B cell (primary cell): Measurements from ENCODE around the gene RORC. TPM values are rescaled to one million over a fixed set of nuclear protein-coding genes. Genes with fewer than 3 reads are reported as not detected.

Experiments used
- ATAC-seq: fragments of 200-7000 bp; cut with Tn5 transposase; one replicate; pipeline ENCODE4 v1.10.0; 2021; ENCODE audit warnings: low read depth, mild to moderate bottlenecking, moderate number of reproducible peaks, moderate library complexity
- CTCF ChIA-PET: fragments of 350-600 bp; sonication (Branson Sonifier 250); formaldehyde crosslinking; loops from one replicate; lab custom pipeline; 2021; ENCODE audit warnings: antibody characterized with exemption, inconsistent platforms; lab: Charles Lee
- POLR2A ChIA-PET: fragments of 350-600 bp; sonication (Branson Sonifier 250); formaldehyde crosslinking; loops from one replicate; lab custom pipeline; 2021; ENCODE audit warnings: antibody characterized with exemption; lab: Charles Lee
- DNase-seq: peaks from one replicate; pipeline ENCODE4 v3.0.0; 2013
- H2AFZ ChIP-seq: 2 replicates; pipeline ENCODE4 v1.6.1; 2012; ENCODE audit warnings: mild to moderate bottlenecking, low read depth, low read length; ENCODE audit not compliant: insufficient read depth, poor library complexity, severe bottlenecking
- H3K27ac ChIP-seq, 2 donors: 1 replicate in 1 of 2; 2 replicates in 1 of 2; pipeline ENCODE4 v1.5.1; 2012 to 2013; ENCODE audit warnings: low read length in 2 of 2, mild to moderate bottlenecking in 2 of 2, moderate library complexity in 1 of 2
- H3K27me3 ChIP-seq, 4 experiments: fragments of 200-600 bp in 1 of 4; sonication (generic) in 1 of 4; replicated peaks in 1 of 4; 1 replicate in 2 of 4; 2 replicates in 2 of 4; pipeline versions ENCODE4 v1.6.1 to v1.7.0; 2013 to 2016; ENCODE audit warnings: low read length in 3 of 4, mild to moderate bottlenecking in 2 of 4, mixed read lengths in 1 of 4, moderate library complexity in 1 of 4; ENCODE audit not compliant: insufficient read depth in 4 of 4, control insufficient read depth in 3 of 4; ENCODE audit errors: control extremely low read depth in 1 of 4
- H3K36me3 ChIP-seq, 2 experiments: replicated peaks in 1 of 2; 1 replicate in 1 of 2; 2 replicates in 1 of 2; pipeline versions ENCODE4 v1.6.1 to v1.7.1; 2013; ENCODE audit warnings: low read length in 1 of 2; ENCODE audit not compliant: insufficient read depth in 2 of 2, control insufficient read depth in 1 of 2; ENCODE audit errors: control extremely low read depth in 1 of 2, extremely low read depth in 1 of 2
- H3K4me1 ChIP-seq, 2 donors: fragments of 200-600 bp in 1 of 2; sonication (generic) in 1 of 2; 1 replicate in 1 of 2; 2 replicates in 1 of 2; pipeline versions ENCODE4 v1.5.1 to v1.6.1; 2013 to 2017; ENCODE audit warnings: low read length in 2 of 2; ENCODE audit not compliant: control insufficient read depth in 2 of 2, insufficient read depth in 2 of 2
- H3K4me2 ChIP-seq: replicated peaks from 2 replicates; pipeline ENCODE3; 2012; ENCODE audit warnings: mild to moderate bottlenecking, low read depth, low read length; ENCODE audit not compliant: poor library complexity, severe bottlenecking
- H3K4me3 ChIP-seq, 5 experiments: fragments of 200-600 bp in 1 of 5; sonication (generic) in 1 of 5; 1 replicate in 3 of 5; 2 replicates in 2 of 5; pipeline versions ENCODE4 v1.5.1 to v1.7.0; 2011 to 2016; ENCODE audit warnings: low read length in 4 of 5, mild to moderate bottlenecking in 4 of 5, low read depth in 2 of 5, control low read depth in 1 of 5, moderate library complexity in 1 of 5; ENCODE audit not compliant: insufficient read depth in 1 of 5; ENCODE audit errors: control extremely low read depth in 1 of 5, extremely low read depth in 1 of 5
- H3K79me2 ChIP-seq: fragments of 200-600 bp; sonication (generic); one replicate; pipeline ENCODE4 v1.6.0; 2016; ENCODE audit warnings: low read length; ENCODE audit not compliant: control insufficient read depth, insufficient read depth
- H3K9ac ChIP-seq: fragments of 200-600 bp; sonication (generic); 2 replicates; pipeline ENCODE4 v1.6.1; 2017; ENCODE audit warnings: mild to moderate bottlenecking, low read length, moderate library complexity
- H3K9me3 ChIP-seq, 3 donors: one replicate each; pipeline versions ENCODE4 v1.6.1 to v1.7.1; 2013; ENCODE audit warnings: low read length in 2 of 3; ENCODE audit not compliant: control insufficient read depth in 2 of 3, insufficient read depth in 1 of 3; ENCODE audit errors: control extremely low read depth in 1 of 3
- H4K20me1 ChIP-seq: 2 replicates; pipeline ENCODE4 v1.6.0; 2012; ENCODE audit warnings: mild to moderate bottlenecking, low read length; ENCODE audit not compliant: insufficient read depth, control insufficient read depth, poor library complexity, severe bottlenecking
- H3K27ac Mint-ChIP-seq: one replicate; pipeline ENCODE4 v1.8.0; 2021; ENCODE audit warnings: mixed read lengths
- H3K27me3 Mint-ChIP-seq: one replicate; pipeline ENCODE4 v1.8.0; 2021; ENCODE audit warnings: mixed read lengths
- H3K4me1 Mint-ChIP-seq: one replicate; pipeline ENCODE4 v1.8.0; 2021; ENCODE audit warnings: mixed read lengths
- H3K4me3 Mint-ChIP-seq: one replicate; pipeline ENCODE4 v1.8.0; 2021; ENCODE audit warnings: mixed read lengths
- H3K9me3 Mint-ChIP-seq: one replicate; pipeline ENCODE4 v1.8.0; 2022; ENCODE audit warnings: mixed read lengths; ENCODE audit not compliant: insufficient read depth
- EZH2 ChIP-seq: IDR thresholded peaks from 2 replicates; pipeline ENCODE4 v1.6.1; 2012; ENCODE audit warnings: borderline replicate concordance, low read depth, mild to moderate bottlenecking, moderate library complexity, low read length; ENCODE audit not compliant: insufficient read depth, poor library complexity, severe bottlenecking
- WGBS: methylation state at CpG from one replicate; pipeline ENCODE4 v1.1.5; 2013; ENCODE audit warnings: missing lambda C conversion rate; ENCODE audit not compliant: insufficient coverage; 5-methylcytosine and 5-hydroxymethylcytosine counted together
- intact Hi-C: fragments of 100-400 bp; cut with micrococcal nuclease; formaldehyde crosslinking; loops from one replicate; pipeline ENCODE4 v1.10.0; 2022
- polyA plus RNA-seq: library from polyadenylated mRNA; depleted of rRNA; stranded (reverse); fragments of >200 nt; gene quantifications from 2 replicates; pipeline ENCODE4 v1.2.3, GENCODE V29; 2012
- total RNA-seq, 2 donors: library from RNA; stranded (reverse); fragments of 120-200 nt in 1 of 2; gene quantifications; 1 replicate in 1 of 2; 2 replicates in 1 of 2; pipeline versions ENCODE4 v1.2.3 to v1.2.4, GENCODE V29; 2013 to 2022
- TF ChIP-seq, protein P1 (sequence below): fragments of 200-600 bp; IDR thresholded peaks from one replicate; pipeline ENCODE4 v1.8.0; 2022; ENCODE audit warnings: antibody characterized with exemption, mild to moderate bottlenecking

The RORC gene
- total and polyA plus RNA-seq, 2 donors (not counting 1 experiment from before 2014, with no cell fraction given), result 0.15 TPM; not detected in 1

DNA sequence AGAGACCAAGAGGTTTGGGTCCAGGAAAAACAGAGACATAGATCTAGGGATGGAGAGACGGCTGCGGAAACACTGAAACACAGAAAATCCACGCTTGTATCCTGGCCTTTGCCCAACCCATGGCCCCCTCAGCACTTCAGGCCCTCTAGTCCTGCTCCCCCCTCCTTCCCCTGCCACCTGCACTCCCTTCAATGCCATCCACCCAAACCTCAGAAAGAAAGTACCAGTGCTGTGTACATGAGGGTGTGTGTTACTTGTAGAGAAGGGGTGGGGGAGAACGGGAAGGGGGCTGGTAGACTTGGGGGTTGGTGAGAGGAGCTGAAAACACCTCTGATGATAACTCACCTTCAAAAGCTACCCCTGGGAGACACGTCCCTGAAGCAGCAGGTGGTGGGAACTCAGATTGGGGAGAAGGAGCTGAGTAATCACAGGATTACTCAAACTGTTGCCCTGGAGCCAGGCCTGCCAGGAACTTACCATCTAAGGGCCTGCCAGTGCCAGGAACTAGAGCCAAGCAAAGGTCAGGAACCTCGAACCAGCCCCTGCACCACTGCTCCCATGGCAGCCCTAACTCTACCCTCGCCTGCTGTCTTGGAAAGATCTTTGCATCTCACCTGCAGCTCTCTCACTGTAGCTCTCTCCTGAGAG, 11.5 kb downstream of the RORC start:
- CTCF ChIA-PET, result no interaction called here
- intact Hi-C loops, result no loop called here
- Mint-ChIP-seq H3K4me3 (no peak overlapping the region), H3K9me3 (no peaks in the 10 kb centered on the region), H3K27ac (no peak overlapping the region), H3K27me3 (peaks cover 23% of the 10 kb centered on the region), H3K4me1 (peaks cover 2% of the 10 kb centered on the region)
- Histone ChIP-seq H3K27me3 (peaks cover 0 to 15% (median 0%) of the 10 kb centered on the region in 4 experiments), H3K4me2 (no peak overlapping the region), H3K27ac (no peak overlapping the region), H3K4me1 (peaks cover 0 to 5% of the 10 kb centered on the region in 2 donors), H3K36me3 (no peaks in the 10 kb centered on the region), H3K79me2 (no peaks in the 10 kb centered on the region), H3K4me3 (no peak overlapping the region), H3K9ac (no peak overlapping the region), H4K20me1 (no peaks in the 10 kb centered on the region), H2AFZ (no peak overlapping the region), H3K9me3 (no peaks in the 10 kb centered on the region)
- no peak for DNase-seq
- no peak for ATAC-seq
- TF ChIP-seq EZH2, result no peak
- 54% methylated on average over 3 of the region's 7 CpGs for WGBS
- POLR2A ChIA-PET, result interaction anchor here (0.6 kb wide), 1 partner anchor 1121 kb away, joined by 3 read pairs; no protein-coding TSS in a partner anchor

DNA sequence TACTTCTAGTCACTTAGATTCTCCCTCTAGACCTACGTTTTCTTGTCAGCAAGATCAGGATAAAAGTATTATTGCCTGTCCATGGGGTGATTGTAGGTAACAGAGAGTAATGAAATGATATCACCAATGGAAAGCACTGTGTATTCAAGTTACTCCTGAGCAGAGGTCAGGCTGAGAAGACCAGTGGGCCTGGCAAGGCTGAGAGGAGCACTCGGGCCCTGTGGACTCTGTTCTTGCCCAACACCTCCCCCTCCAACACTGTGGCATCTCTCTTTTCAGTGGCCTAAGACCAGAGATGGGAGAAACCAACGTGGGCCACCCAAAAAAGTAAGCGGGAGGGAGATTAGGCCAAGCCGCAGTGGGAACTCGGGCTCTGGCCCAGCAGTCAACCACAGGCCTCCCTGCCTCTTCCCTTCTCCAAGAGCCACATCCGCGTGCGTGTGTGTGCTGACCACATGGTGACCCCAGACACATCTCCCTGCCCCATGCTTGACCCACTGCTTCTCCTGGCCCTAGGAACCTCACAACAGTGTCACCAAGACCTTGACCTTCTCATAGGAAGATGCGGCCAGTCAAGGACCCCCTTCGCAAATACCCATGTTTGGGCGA, 12.3 kb downstream of the RORC start:
- 93% methylated on average over 11 of the region's 12 CpGs for WGBS
- H3K4me1 Mint-ChIP-seq, result peaks cover 2% of the 10 kb centered on the region
- ChIA-PET CTCF (no interaction called here), POLR2A (interaction anchor here (0.6 kb wide), 1 partner anchor 1120 kb away, joined by 3 read pairs; no protein-coding TSS in a partner anchor)
- TF ChIP-seq, protein P1, sequence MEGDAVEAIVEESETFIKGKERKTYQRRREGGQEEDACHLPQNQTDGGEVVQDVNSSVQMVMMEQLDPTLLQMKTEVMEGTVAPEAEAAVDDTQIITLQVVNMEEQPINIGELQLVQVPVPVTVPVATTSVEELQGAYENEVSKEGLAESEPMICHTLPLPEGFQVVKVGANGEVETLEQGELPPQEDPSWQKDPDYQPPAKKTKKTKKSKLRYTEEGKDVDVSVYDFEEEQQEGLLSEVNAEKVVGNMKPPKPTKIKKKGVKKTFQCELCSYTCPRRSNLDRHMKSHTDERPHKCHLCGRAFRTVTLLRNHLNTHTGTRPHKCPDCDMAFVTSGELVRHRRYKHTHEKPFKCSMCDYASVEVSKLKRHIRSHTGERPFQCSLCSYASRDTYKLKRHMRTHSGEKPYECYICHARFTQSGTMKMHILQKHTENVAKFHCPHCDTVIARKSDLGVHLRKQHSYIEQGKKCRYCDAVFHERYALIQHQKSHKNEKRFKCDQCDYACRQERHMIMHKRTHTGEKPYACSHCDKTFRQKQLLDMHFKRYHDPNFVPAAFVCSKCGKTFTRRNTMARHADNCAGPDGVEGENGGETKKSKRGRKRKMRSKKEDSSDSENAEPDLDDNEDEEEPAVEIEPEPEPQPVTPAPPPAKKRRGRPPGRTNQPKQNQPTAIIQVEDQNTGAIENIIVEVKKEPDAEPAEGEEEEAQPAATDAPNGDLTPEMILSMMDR, result no peak
- TF ChIP-seq EZH2, result no peak
- intact Hi-C loops, result no loop called here
- no peak overlapping the region for H3K4me3 Mint-ChIP-seq
- H3K79me2 ChIP-seq, result no peaks in the 10 kb centered on the region
- H3K27me3 ChIP-seq, result peaks cover 0 to 15% (median 0%) of the 10 kb centered on the region in 4 experiments
- H3K4me3 ChIP-seq, result no peak overlapping the region
- H3K4me2 ChIP-seq, result no peak overlapping the region
- no peak overlapping the region for H2AFZ ChIP-seq
- H3K9me3 Mint-ChIP-seq, result no peaks in the 10 kb centered on the region
- DNase-seq, result no peak
- no peak overlapping the region for H3K27ac ChIP-seq
- H3K9ac ChIP-seq, result no peak overlapping the region
- no peaks in the 10 kb centered on the region for H3K9me3 ChIP-seq
- H3K27ac Mint-ChIP-seq, result no peak overlapping the region
- H3K36me3 ChIP-seq, result no peaks in the 10 kb centered on the region
- peaks cover 22% of the 10 kb centered on the region for H3K27me3 Mint-ChIP-seq
- no peaks in the 10 kb centered on the region for H4K20me1 ChIP-seq
- ATAC-seq, result no peak
- peaks cover 0 to 5% of the 10 kb centered on the region in 2 donors for H3K4me1 ChIP-seq
